AG10803 (cell line): ENCODE results near the gene IGDCC3.

Experiments used
- DNase-seq: peaks from one replicate; pipeline ENCODE4 v3.0.0; 2010; ENCODE audit warnings: low read depth
- H3K4me3 ChIP-seq: 2 replicates; pipeline ENCODE4 v1.5.1; 2011; ENCODE audit warnings: mild to moderate bottlenecking, low read length, control low read depth
- CTCF ChIP-seq: conservative IDR thresholded peaks from 2 replicates; pipeline ENCODE4 v1.5.1; 2011; ENCODE audit warnings: mild to moderate bottlenecking, low read length, control low read depth, inconsistent platforms

IGDCC3 gene

GRCh38 chr15:65377976-65378366 lies at the start of gene IGDCC3:
Gene IGDCC3 (minus strand): TSS chr15:65378002. CDS start chr15:65377788, 214 bp downstream.
- DNase-seq = no peak
- no peak for TF ChIP-seq CTCF
- H3K4me3 ChIP-seq = peak within 1 kb of the TSS; percentile 45

GRCh38 chr15:65426216-65426853 lies 48.5 kb upstream of the IGDCC3 start:
- H3K4me3 ChIP-seq = no peak overlapping the region
- TF ChIP-seq CTCF = no peak
- no peak for DNase-seq

GRCh38 chr15:65424683-65425082 lies 46.9 kb upstream of the IGDCC3 start:
- H3K4me3 ChIP-seq = no peak overlapping the region

GRCh38 chr15:65423976-65424679 lies 46.3 kb upstream of the IGDCC3 start:
- H3K4me3 ChIP-seq = no peak overlapping the region
- peak; percentile 21 for DNase-seq
- TF ChIP-seq CTCF = no peak

More at GRCh38 chr15:65424683-65425082, 46.9 kb upstream of the IGDCC3 start:
- no peak for TF ChIP-seq CTCF
- DNase-seq = no peak

- TF ChIP-seq CTCF = no peak
- H3K4me3 ChIP-seq = peak overlapping the region; percentile 9
- DNase-seq = no peak
These were observed 45.6 kb upstream of the IGDCC3 start for GRCh38 chr15:65423150-65423975.

GRCh38 chr15:65421360-65422215 lies 43.8 kb upstream of the IGDCC3 start:
- peak; percentile 47 for DNase-seq
- H3K4me3 ChIP-seq = peak overlapping the region; percentile 58
- TF ChIP-seq CTCF = no peak
